H1 (cell line): ENCODE measurements around the gene PHTF2.

Experiments used
- CTCF ChIP-seq, 3 experiments: IDR thresholded peaks; 1 replicate in 2 of 3; 2 replicates in 1 of 3; pipeline versions ENCODE4 v1.5.1 to v1.6.1; 2011; ENCODE audit warnings: low read length in 3 of 3, mild to moderate bottlenecking in 3 of 3, inconsistent platforms in 2 of 3, low read depth in 1 of 3, moderate library complexity in 1 of 3; ENCODE audit not compliant: insufficient read depth in 1 of 3; ENCODE audit errors: control extremely low read depth in 1 of 3
- EZH2 ChIP-seq: fragments of 200-600 bp; sonication (generic); IDR thresholded peaks from 2 replicates; pipeline ENCODE4 v1.7.1; 2012; ENCODE audit warnings: low read depth, mild to moderate bottlenecking, moderate library complexity, low read length, inconsistent platforms; ENCODE audit not compliant: severe bottlenecking
- GABPA ChIP-seq: IDR thresholded peaks from 2 replicates; pipeline ENCODE4 v1.6.1; 2011; ENCODE audit warnings: mild to moderate bottlenecking, low read length, moderate library complexity, borderline replicate concordance; ENCODE audit not compliant: insufficient read depth
- GTF2F1 ChIP-seq: IDR thresholded peaks from 2 replicates; pipeline ENCODE4 v1.6.1; 2012; ENCODE audit warnings: low read depth, low read length, improper control_type of control experiment, borderline replicate concordance
- HDAC2 ChIP-seq, 2 experiments: fragments of 300-600 bp in 1 of 2; sonication (generic) in 1 of 2; IDR thresholded peaks; 2 replicates each; pipeline ENCODE4 v1.6.1; 2011 to 2012; ENCODE audit warnings: low read depth in 2 of 2, low read length in 2 of 2, mild to moderate bottlenecking in 2 of 2, moderate library complexity in 2 of 2, borderline replicate concordance in 1 of 2, inconsistent platforms in 1 of 2
- POLR2A ChIP-seq, 2 experiments: IDR thresholded peaks; 1 replicate in 1 of 2; 2 replicates in 1 of 2; pipeline ENCODE4 v1.6.1; 2011; ENCODE audit warnings: low read depth in 2 of 2, low read length in 2 of 2, mild to moderate bottlenecking in 2 of 2; ENCODE audit errors: control extremely low read depth in 1 of 2
- RFX5 ChIP-seq: IDR thresholded peaks from 2 replicates; pipeline ENCODE4 v1.6.1; 2011; ENCODE audit warnings: low read depth, low read length, improper control_type of control experiment, borderline replicate concordance
- TCF12 ChIP-seq: IDR thresholded peaks from 2 replicates; pipeline ENCODE4 v1.6.1; 2011; ENCODE audit warnings: low read depth, mild to moderate bottlenecking, low read length
- ZNF274 ChIP-seq: IDR thresholded peaks from 2 replicates; pipeline ENCODE4 v1.7.0; 2012; ENCODE audit warnings: low read length, borderline replicate concordance; ENCODE audit errors: extremely low read depth

GRCh38 chr7:77980087-77980713 lies 181.6 kb downstream of the PHTF2 start:
- no peak for TF ChIP-seq POLR2A (IDR thresholded peaks at IDR 0.05; ENCODE audit: control extremely low read depth in 1 of 2, low read depth in 2 of 2, low read length in 2 of 2)
- no peak for TF ChIP-seq HDAC2 (IDR thresholded peaks at IDR 0.05; ENCODE audit: borderline replicate concordance in 1 of 2, low read depth in 2 of 2, low read length in 2 of 2)
- TF ChIP-seq ZNF274 = no peak
- no peak for TF ChIP-seq CTCF (IDR thresholded peaks at IDR 0.05; ENCODE audit: control extremely low read depth in 1 of 3, insufficient read depth in 1 of 3, low read depth in 1 of 3, low read length in 3 of 3)
- TF ChIP-seq GTF2F1 = no peak
- TF ChIP-seq RFX5 = no peak
- TF ChIP-seq GABPA = no peak
- TF ChIP-seq TCF12 = no peak
- no peak for TF ChIP-seq EZH2
